Brain microvascular endothelial cell (primary cell): ENCODE measurements around the gene EPB41L5.
A peak's percentile ranks its signal among the peaks of the same experiment; 100 is the strongest.
"Not testable (repeated sequence)": the region's sequence is repeated elsewhere in the genome, so short reads cannot be mapped to it uniquely, and the experiment has no call there.

ENCODE experiments used
- DNase-seq: peaks from one replicate; pipeline ENCODE4 v3.0.0-alpha.2; 2020
- H3K27ac ChIP-seq: fragments of 250-450 bp; sonication (Bioruptor Pico); 2 replicates; pipeline ENCODE4 v1.5.1; 2020; ENCODE audit warnings: mild to moderate bottlenecking, moderate library complexity
- H3K27me3 ChIP-seq: fragments of 250-450 bp; sonication (Bioruptor Pico); replicated peaks from 2 replicates; pipeline ENCODE4 v1.5.1; 2020; ENCODE audit warnings: mild to moderate bottlenecking
- H3K36me3 ChIP-seq: fragments of 250-450 bp; sonication (Bioruptor Pico); replicated peaks from 2 replicates; pipeline ENCODE4 v1.5.1; 2020; ENCODE audit warnings: mild to moderate bottlenecking
- H3K4me3 ChIP-seq: 2 replicates; pipeline ENCODE4 v1.5.1; 2011; ENCODE audit warnings: low read depth, mild to moderate bottlenecking, control low read depth, low read length, moderate library complexity
- CTCF ChIP-seq: IDR thresholded peaks from 2 replicates; pipeline ENCODE4 v1.5.1; 2011; ENCODE audit warnings: low read depth, mild to moderate bottlenecking, moderate library complexity, low read length, control low read depth, inconsistent platforms; ENCODE audit errors: missing control alignments
- in situ Hi-C: cut with HindIII; loops from 2 replicates; pipeline ENCODE4 v1.10.0; 2017; ENCODE audit warnings: low sequenced_read_pairs, low pct_ligation_motif_present

The EPB41L5 gene

GRCh38 chr2:120132190-120132589, 119.3 kb downstream of the EPB41L5 start:
- in situ Hi-C loops: no loop called here
- DNase-seq: peak; percentile 75
- Histone ChIP-seq H3K4me3 (no peak overlapping the region), H3K36me3 (no peaks in the 10 kb centered on the region), H3K27me3 (no peaks in the 10 kb centered on the region), H3K27ac (peak overlapping the region; percentile 91)
- no peak for TF ChIP-seq CTCF

DNA sequence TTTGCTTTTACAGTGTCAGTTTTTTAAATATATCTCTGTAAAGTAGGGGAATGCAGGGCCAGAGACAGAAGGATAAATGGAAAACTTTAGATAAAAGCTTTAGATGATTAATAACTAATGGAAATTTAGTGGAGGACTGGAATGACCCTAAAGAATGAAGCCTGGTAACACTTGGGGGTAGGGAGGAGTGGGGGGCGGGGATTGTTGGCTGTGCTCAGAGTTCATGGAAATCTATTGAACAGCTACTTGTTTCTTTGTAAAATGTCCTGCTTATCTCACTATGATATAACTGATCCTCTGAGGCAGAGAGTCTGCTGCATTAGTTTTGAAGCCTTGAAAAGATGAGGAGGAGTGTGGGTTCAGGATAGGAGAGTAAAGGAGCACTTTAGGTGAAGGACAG, 119.8 kb downstream of the EPB41L5 start:
- Histone ChIP-seq H3K27me3 (no peaks in the 10 kb centered on the region), H3K27ac (peak overlapping the region; percentile 91), H3K4me3 (no peak overlapping the region), H3K36me3 (no peaks in the 10 kb centered on the region)
- DNase-seq: no peak
- no peak for TF ChIP-seq CTCF
- in situ Hi-C loops: no loop called here

- no peaks in the 10 kb centered on the region for H3K36me3 ChIP-seq
- no peak for TF ChIP-seq CTCF
- in situ Hi-C loops: no loop called here
- DNase-seq: no peak
- no peak overlapping the region for H3K4me3 ChIP-seq
- H3K27me3 ChIP-seq: no peaks in the 10 kb centered on the region
- peak overlapping the region; percentile 91 for H3K27ac ChIP-seq
Observed at GRCh38 chr2:120133572-120134244, 120.8 kb downstream of the EPB41L5 start.

DNA sequence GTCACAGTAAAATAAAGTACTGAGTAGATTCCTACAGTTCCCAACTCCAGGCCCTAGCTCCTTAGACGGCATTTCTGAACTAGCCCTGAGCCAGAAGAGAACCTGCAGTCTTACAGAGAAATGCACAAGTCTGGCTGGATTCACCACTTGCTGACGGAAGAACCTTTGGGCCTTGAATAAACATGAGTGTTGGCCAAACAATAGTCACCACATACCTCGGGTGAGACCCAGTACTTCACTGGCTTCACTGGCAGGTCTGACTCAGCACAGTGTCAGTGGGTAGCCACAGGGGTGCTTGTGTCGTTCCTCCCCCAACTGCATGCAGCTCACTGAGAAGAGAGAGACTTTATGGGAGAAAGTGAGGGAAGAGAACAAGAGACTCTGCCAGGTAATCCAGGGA, 121.4 kb downstream of the EPB41L5 start:
- Histone ChIP-seq H3K27ac (peak overlapping the region; percentile 91), H3K4me3 (no peak overlapping the region), H3K36me3 (no peaks in the 10 kb centered on the region), H3K27me3 (no peaks in the 10 kb centered on the region)
- DNase-seq: peak; percentile 99
- no peak for TF ChIP-seq CTCF
- in situ Hi-C loops: no loop called here

DNA sequence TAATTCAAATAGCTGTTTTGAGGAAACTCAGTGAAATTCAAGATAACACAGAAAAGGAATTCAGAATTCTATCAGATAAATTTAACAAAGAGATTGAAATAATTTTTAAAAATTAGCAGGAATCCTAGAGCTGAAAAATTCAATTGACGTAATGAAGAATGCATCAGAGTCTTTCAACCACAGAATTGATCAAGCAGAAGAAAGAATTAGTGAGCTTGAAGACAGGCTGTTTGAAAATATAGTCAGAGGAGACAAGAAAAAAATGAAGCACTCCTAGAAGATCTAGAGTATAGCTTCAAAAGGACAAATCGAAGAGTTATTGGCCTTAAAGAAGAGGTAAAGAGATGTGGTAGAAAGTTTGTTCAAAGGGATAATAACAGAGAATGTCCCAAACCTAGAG, 122.1 kb downstream of the EPB41L5 start:
- H3K27ac ChIP-seq: peak overlapping the region; percentile 91
- DNase-seq, H3K27me3 ChIP-seq, H3K36me3 ChIP-seq, H3K4me3 ChIP-seq, in situ Hi-C loops: not testable (repeated sequence)

DNA sequence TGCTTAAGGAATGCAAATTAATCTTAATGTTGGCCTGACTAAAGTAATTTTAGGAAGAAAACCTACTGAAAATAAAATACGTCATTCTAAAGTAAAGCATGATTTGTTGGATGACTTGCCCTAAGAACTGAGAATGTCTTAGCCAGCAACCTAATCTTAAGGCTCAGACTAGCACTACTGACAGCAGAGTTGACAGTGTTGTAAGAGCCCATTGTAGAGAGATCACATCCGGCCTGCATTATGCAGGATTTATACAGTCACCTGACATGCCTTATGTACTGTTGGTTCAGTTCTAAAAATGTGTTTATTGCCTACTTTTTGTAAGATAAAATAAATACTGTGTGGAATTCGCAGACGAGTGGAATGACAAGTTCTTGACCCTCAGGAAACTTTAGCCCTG, 128.0 kb downstream of the EPB41L5 start:
- Histone ChIP-seq H3K27ac (no peak overlapping the region), H3K36me3 (no peaks in the 10 kb centered on the region), H3K4me3 (no peak overlapping the region), H3K27me3 (no peaks in the 10 kb centered on the region)
- in situ Hi-C loops: no loop called here
- TF ChIP-seq CTCF: no peak
- DNase-seq: no peak
